IPS-20b (cell line): ENCODE results near the gene PTGIR.

Experiments used
- H3K27ac ChIP-seq: one replicate; pipeline ENCODE4 v1.5.1; 2013; ENCODE audit warnings: low read length
- H3K27me3 ChIP-seq: 2 replicates; pipeline ENCODE4 v1.6.1; 2013; ENCODE audit warnings: mild to moderate bottlenecking, low read length, inconsistent platforms; ENCODE audit not compliant: insufficient read depth
- H3K36me3 ChIP-seq: 2 replicates; pipeline ENCODE4 v1.6.1; 2013; ENCODE audit warnings: low read depth, mild to moderate bottlenecking, inconsistent platforms, low read length, moderate library complexity; ENCODE audit not compliant: insufficient read depth
- H3K4me1 ChIP-seq: 2 replicates; pipeline ENCODE4 v1.6.1; 2013; ENCODE audit warnings: mild to moderate bottlenecking, control low read depth, inconsistent platforms, low read length, moderate library complexity; ENCODE audit not compliant: insufficient read depth
- H3K4me3 ChIP-seq: 2 replicates; pipeline ENCODE4 v1.5.1; 2013; ENCODE audit warnings: mild to moderate bottlenecking, low read length, inconsistent platforms
- H3K9ac ChIP-seq: 2 replicates; pipeline ENCODE4 v1.6.1; 2013; ENCODE audit warnings: low read depth, mild to moderate bottlenecking, inconsistent platforms, low read length, moderate library complexity
- H3K9me3 ChIP-seq: 2 replicates; pipeline ENCODE4 v1.6.1; 2013; ENCODE audit warnings: mild to moderate bottlenecking, low read depth, low read length, inconsistent platforms; ENCODE audit not compliant: insufficient read depth

Gene PTGIR

DNA sequence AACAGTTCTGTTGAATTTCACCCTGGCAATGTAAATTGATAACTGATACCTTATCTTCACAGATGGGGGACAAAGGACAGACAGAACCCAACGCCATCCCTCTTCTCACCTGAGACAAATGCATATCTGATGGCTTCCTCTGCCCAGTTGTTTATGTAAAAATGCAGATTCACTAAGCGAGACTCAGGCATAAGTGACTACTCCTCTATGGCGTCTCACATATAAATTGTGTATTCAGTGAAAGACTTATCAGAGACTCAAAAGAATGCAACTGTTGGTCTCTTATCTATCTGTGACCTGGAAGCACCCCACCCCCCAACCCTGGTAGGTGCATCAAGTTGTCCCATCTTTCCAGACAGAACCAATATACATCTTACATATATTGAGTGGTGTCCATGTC is 37.0 kb downstream of the PTGIR start:
- Histone ChIP-seq H3K27ac (no peak overlapping the region), H3K36me3 (no peaks in the 10 kb centered on the region), H3K9ac (no peak overlapping the region), H3K9me3 (no peaks in the 10 kb centered on the region), H3K4me1 (no peaks in the 10 kb centered on the region), H3K4me3 (no peak overlapping the region), H3K27me3 (no peaks in the 10 kb centered on the region)

GRCh38 chr19:46586294-46586693 is 38.6 kb downstream of the PTGIR start:
- Histone ChIP-seq H3K36me3 (no peaks in the 10 kb centered on the region), H3K27ac (no peak overlapping the region), H3K9me3 (no peaks in the 10 kb centered on the region), H3K9ac (no peak overlapping the region), H3K27me3 (no peaks in the 10 kb centered on the region), H3K4me1 (no peaks in the 10 kb centered on the region), H3K4me3 (no peak overlapping the region)

DNA sequence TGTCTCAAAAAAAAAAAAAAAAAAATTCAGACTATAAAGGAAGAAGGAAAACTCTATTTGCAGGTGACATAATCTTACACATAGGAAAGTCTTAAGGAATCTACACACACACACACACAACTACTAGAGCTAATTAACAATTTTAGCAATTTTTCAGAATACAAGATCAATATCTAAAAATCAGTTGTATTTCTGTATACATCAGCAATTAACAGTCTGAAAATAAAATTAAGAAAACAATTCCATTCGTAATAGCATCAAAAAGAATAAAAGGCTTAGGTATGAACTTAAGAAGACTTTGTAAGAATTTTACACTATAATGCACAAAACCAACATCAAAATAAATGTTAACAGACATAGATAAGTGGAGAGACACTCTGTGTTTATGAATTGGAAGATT is 39.4 kb downstream of the PTGIR start:
- Histone ChIP-seq H3K27ac (no peak overlapping the region), H3K27me3 (no peaks in the 10 kb centered on the region), H3K9me3 (no peaks in the 10 kb centered on the region), H3K9ac (no peak overlapping the region), H3K4me3 (no peak overlapping the region), H3K36me3 (no peaks in the 10 kb centered on the region), H3K4me1 (no peaks in the 10 kb centered on the region)

GRCh38 chr19:46580247-46580646 is 44.6 kb downstream of the PTGIR start:
- H3K27me3 ChIP-seq: no peaks in the 10 kb centered on the region
- H3K9me3 ChIP-seq: no peaks in the 10 kb centered on the region
- H3K4me3 ChIP-seq: no peak overlapping the region
- H3K27ac ChIP-seq: no peak overlapping the region
- H3K4me1 ChIP-seq: no peaks in the 10 kb centered on the region
- no peak overlapping the region for H3K9ac ChIP-seq
- H3K36me3 ChIP-seq: no peaks in the 10 kb centered on the region

DNA sequence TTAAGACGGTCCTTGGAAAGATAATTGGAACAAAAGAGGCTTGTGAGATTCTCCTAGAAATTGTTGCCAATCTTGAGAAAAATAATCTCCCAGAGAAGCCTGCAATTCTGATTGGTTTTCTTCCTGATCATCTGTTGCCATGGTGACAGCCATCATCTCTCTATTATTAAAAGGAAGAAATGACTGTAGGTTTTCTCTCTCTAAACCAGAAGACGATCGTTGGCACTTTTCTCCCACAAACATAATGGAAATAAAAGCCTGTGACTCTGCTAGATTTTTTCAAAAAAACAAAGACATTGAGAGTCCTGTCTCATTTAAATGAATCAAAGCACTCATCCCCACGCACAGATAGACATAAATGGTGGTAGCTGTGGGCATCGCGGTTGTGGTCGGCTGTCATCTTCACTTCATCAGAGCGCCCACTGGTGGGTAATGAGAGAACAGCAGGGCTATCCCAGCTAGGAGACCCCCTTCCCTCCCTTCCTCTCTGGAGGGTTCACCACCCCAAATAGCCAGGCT is 45.5 kb downstream of the PTGIR start:
- Histone ChIP-seq H3K27me3 (no peaks in the 10 kb centered on the region), H3K9ac (no peak overlapping the region), H3K36me3 (no peaks in the 10 kb centered on the region), H3K9me3 (no peaks in the 10 kb centered on the region), H3K4me3 (no peak overlapping the region), H3K27ac (no peak overlapping the region), H3K4me1 (no peaks in the 10 kb centered on the region)

DNA sequence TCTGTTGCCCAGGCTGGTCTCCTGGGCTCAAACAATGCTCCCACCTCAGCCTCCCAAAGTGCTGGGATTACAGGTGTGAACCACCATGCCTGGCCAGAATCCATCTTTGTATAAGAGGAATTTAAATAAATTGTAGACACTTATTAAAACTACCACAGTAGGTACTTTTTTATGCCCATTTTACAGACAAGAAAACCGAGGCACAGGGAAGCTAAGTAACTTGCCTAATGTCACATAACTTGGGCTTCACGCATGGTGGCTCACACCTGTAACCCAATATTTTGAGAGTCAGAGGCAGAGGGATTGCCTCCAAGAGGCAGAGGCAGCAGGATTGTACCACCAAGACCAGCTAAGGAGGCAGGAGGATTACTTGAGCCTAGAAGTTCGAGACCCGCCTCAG is 46.4 kb downstream of the PTGIR start:
- H3K9ac ChIP-seq: no peak overlapping the region
- no peaks in the 10 kb centered on the region for H3K27me3 ChIP-seq
- H3K9me3 ChIP-seq: no peaks in the 10 kb centered on the region
- H3K27ac ChIP-seq: no peak overlapping the region
- no peak overlapping the region for H3K4me3 ChIP-seq
- no peaks in the 10 kb centered on the region for H3K4me1 ChIP-seq
- H3K36me3 ChIP-seq: no peaks in the 10 kb centered on the region

DNA sequence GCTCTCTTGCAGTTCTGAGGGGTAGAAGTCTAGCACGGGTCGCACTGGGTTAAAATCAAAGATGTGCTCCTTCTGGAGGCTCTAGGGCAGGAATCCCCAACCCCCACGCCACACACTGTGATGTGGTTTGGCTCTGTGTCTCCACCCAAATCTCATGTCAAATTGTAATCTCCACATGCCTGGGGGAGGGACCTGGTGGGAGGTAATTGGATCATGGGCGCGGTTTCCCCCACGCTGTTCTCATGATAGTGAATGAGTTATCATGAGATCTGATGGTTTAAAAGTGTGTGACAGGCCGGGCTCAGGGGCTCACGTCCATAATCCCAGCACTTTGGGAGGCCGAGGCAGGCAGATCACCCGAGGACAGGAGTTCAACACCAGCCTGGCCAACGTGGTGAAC is 50.4 kb downstream of the PTGIR start:
- Histone ChIP-seq H3K4me3 (no peak overlapping the region), H3K4me1 (no peaks in the 10 kb centered on the region), H3K9me3 (no peaks in the 10 kb centered on the region), H3K9ac (no peak overlapping the region), H3K36me3 (no peaks in the 10 kb centered on the region), H3K27me3 (no peaks in the 10 kb centered on the region), H3K27ac (no peak overlapping the region)

DNA sequence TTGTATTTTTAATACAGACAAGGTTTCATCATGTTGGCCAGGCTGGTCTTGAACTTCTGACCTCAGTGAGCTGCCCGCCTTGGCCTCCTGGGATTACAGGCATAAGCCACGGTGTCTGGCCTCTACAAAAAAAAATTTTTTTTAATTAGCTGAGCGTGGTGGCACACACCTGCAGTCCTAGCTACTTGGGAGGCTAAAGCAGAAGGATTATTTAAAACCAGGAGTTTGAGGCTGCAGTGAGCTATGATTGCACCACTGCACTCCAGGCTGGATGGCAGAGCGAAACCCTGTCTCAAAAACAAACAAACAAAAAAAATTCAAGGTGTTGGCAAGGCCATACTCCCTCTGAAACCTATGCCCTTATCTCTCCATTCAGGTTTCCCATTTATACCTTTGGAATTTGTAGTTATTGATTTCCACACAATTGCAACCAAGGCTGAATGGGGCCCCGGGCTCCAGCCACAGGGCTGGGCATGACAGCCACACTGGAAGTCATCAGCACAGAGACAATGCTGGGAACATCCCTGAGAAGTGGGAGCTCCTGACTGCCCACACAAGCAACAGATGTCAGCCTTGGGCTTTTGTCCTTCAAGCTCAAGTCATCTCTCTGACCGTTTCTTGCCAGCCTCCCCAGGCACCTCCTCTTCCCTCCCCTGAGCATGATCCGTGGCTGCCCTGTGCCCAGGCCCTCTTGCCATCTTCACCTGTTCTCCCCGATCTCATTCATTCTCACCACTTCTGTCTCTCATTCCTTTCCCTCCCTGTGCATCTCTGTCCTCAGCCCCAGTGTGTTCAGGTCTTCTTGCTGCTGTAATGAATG is 51.0 kb downstream of the PTGIR start:
- Histone ChIP-seq H3K36me3 (no peaks in the 10 kb centered on the region), H3K4me3 (no peak overlapping the region), H3K9me3 (no peaks in the 10 kb centered on the region), H3K4me1 (no peaks in the 10 kb centered on the region), H3K27ac (no peak overlapping the region), H3K27me3 (no peaks in the 10 kb centered on the region), H3K9ac (no peak overlapping the region)

DNA sequence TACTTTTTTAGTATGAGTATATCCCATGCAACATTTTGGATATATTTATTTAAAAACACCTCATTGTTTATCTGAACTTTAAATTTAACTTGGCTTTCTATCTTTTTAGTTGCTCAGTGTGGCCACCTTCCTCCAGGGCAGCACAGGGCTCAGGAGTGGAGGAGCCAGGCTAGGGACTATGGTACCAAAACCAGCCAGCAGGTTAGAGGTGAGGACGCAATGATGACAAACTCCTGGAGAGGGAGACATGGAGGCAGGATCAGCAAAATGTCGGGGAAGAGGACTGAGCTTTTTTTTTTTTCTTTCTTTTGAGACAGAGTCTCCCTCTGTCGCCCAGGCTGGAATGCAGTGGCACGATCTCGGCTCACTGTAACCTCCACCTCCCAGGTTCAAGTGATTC is 53.4 kb downstream of the PTGIR start:
- Histone ChIP-seq H3K36me3 (no peaks in the 10 kb centered on the region), H3K27ac (no peak overlapping the region), H3K27me3 (no peaks in the 10 kb centered on the region), H3K9me3 (no peaks in the 10 kb centered on the region), H3K4me3 (no peak overlapping the region), H3K9ac (no peak overlapping the region), H3K4me1 (no peaks in the 10 kb centered on the region)
